Measurements from ENCODE around the gene MGA. TPM values are rescaled to one million over a fixed set of nuclear protein-coding genes. Genes with fewer than 3 reads are reported as not detected.

MGA gene
- total RNA-seq, 3 donors from 2014 or later = 37.8 to 70.2 (median 65.9) TPM

GRCh38 chr15:41774882-41775417 is 114.7 kb downstream of the MGA start:
- peak overlapping the region; percentile 74 to 93 (median 88) for H3K4me3 ChIP-seq
- no peaks in the 10 kb centered on the region for H3K27me3 ChIP-seq
- no peak for DNase-seq (ENCODE audit: low spot score in 2 of 2)
- peaks cover 5 to 15% of the 10 kb centered on the region in 2 donors for H3K4me1 ChIP-seq
- peak overlapping the region; percentile 89 to 93 for H3K27ac ChIP-seq
- intact Hi-C loops (cut with DNase I; ENCODE audit: low total_unique reads) = loop anchor here (5.0 kb wide), 2 partner anchors 42 to 127 kb away; no protein-coding TSS in a partner anchor
- no peaks in the 10 kb centered on the region for H3K36me3 ChIP-seq
- no peak for TF ChIP-seq POLR2A (IDR thresholded peaks at IDR 0.05)
- TF ChIP-seq POLR2AphosphoS5 (IDR thresholded peaks at IDR 0.05) = no peak
- TF ChIP-seq CTCF (IDR thresholded peaks at IDR 0.05) = no peak
- no peaks in the 10 kb centered on the region for H3K9me3 ChIP-seq

GRCh38 chr15:41775651-41776050 is 115.4 kb downstream of the MGA start:
- H3K4me1 ChIP-seq = peaks cover 5 to 15% of the 10 kb centered on the region in 2 donors

GRCh38 chr15:41777421-41777973 is 117.3 kb downstream of the MGA start:
- no peak for DNase-seq (ENCODE audit: low spot score in 2 of 2)
- no peak overlapping the region for H3K4me3 ChIP-seq
- H3K9me3 ChIP-seq = no peaks in the 10 kb centered on the region
- H3K27me3 ChIP-seq = no peaks in the 10 kb centered on the region
- no peak for TF ChIP-seq CTCF (IDR thresholded peaks at IDR 0.05)
- no peak for TF ChIP-seq POLR2A (IDR thresholded peaks at IDR 0.05)
- no peak for TF ChIP-seq POLR2AphosphoS5 (IDR thresholded peaks at IDR 0.05)
- intact Hi-C loops (cut with DNase I; ENCODE audit: low total_unique reads) = no loop called here
- peak overlapping the region; percentile 16 to 74 for H3K27ac ChIP-seq
- peaks cover 5 to 15% of the 10 kb centered on the region in 2 donors for H3K4me1 ChIP-seq
- H3K36me3 ChIP-seq = no peaks in the 10 kb centered on the region

More at GRCh38 chr15:41775651-41776050, 115.4 kb downstream of the MGA start:
- intact Hi-C loops (cut with DNase I; ENCODE audit: low total_unique reads) = no loop called here
- DNase-seq (ENCODE audit: low spot score in 2 of 2) = no peak
- H3K4me3 ChIP-seq = peak overlapping the region; percentile 74 to 93 (median 88)
- TF ChIP-seq POLR2A (IDR thresholded peaks at IDR 0.05) (no peak), CTCF (IDR thresholded peaks at IDR 0.05) (no peak), POLR2AphosphoS5 (IDR thresholded peaks at IDR 0.05) (no peak)
- H3K36me3 ChIP-seq = no peaks in the 10 kb centered on the region
- H3K9me3 ChIP-seq = no peaks in the 10 kb centered on the region
- H3K27me3 ChIP-seq = no peaks in the 10 kb centered on the region
- peak overlapping the region; percentile 89 to 93 for H3K27ac ChIP-seq

GRCh38 chr15:41778521-41778920 is 118.3 kb downstream of the MGA start:
- peaks cover 5 to 15% of the 10 kb centered on the region in 2 donors for H3K4me1 ChIP-seq
- H3K27me3 ChIP-seq = no peaks in the 10 kb centered on the region
- no peak for DNase-seq (ENCODE audit: low spot score in 2 of 2)
- intact Hi-C loops (cut with DNase I; ENCODE audit: low total_unique reads) = no loop called here
- no peak for TF ChIP-seq POLR2AphosphoS5 (IDR thresholded peaks at IDR 0.05)
- no peak for TF ChIP-seq CTCF (IDR thresholded peaks at IDR 0.05)
- TF ChIP-seq POLR2A (IDR thresholded peaks at IDR 0.05) = no peak
- no peaks in the 10 kb centered on the region for H3K9me3 ChIP-seq
- H3K36me3 ChIP-seq = no peaks in the 10 kb centered on the region
- H3K27ac ChIP-seq = peak overlapping the region; percentile 26 to 74
- H3K4me3 ChIP-seq = no peak overlapping the region

GRCh38 chr15:41779662-41780157 is 119.5 kb downstream of the MGA start:
- H3K4me1 ChIP-seq = peaks cover 5 to 15% of the 10 kb centered on the region in 2 donors
- H3K27me3 ChIP-seq = no peaks in the 10 kb centered on the region
- H3K27ac ChIP-seq = peak overlapping the region; percentile 6 to 74
- no peak for DNase-seq (ENCODE audit: low spot score in 2 of 2)
- H3K9me3 ChIP-seq = no peaks in the 10 kb centered on the region
- H3K4me3 ChIP-seq = no peak overlapping the region
- TF ChIP-seq CTCF (IDR thresholded peaks at IDR 0.05) (no peak), POLR2A (IDR thresholded peaks at IDR 0.05) (no peak), POLR2AphosphoS5 (IDR thresholded peaks at IDR 0.05) (no peak)
- intact Hi-C loops (cut with DNase I; ENCODE audit: low total_unique reads) = no loop called here
- H3K36me3 ChIP-seq = no peaks in the 10 kb centered on the region

All from breast epithelium (tissue), 4 donors.